WTC11 (cell line): ENCODE measurements around the gene SOX5. TPM values are rescaled to one million over a fixed set of nuclear protein-coding genes. Genes with fewer than 3 reads are reported as not detected.
"Not testable (repeated sequence)": the region's sequence is repeated elsewhere in the genome, so short reads cannot be mapped to it uniquely, and the experiment has no call there.

Experiments used
- ATAC-seq: fragments of 200-7000 bp; cut with Tn5 transposase; 2 replicates; pipeline ENCODE4 v1.10.0; 2021; ENCODE audit warnings: mild to moderate bottlenecking, moderate library complexity
- CTCF ChIA-PET: fragments of 300-600 bp; sonication (Branson Sonifier 250); formaldehyde crosslinking; loops from one replicate; lab custom pipeline; 2021; ENCODE audit warnings: antibody characterized with exemption; lab: Charles Lee
- POLR2A ChIA-PET: fragments of 350-600 bp; sonication (Branson Sonifier 250); formaldehyde crosslinking; loops from one replicate; lab custom pipeline; 2021; ENCODE audit warnings: antibody characterized with exemption; lab: Charles Lee
- DNase-seq: peaks from one replicate; pipeline ENCODE4 v3.0.0; 2021; ENCODE audit warnings: low spot score
- H3K27ac Mint-ChIP-seq: 2 replicates; pipeline ENCODE4 v1.8.0; 2021; ENCODE audit warnings: mixed read lengths
- H3K27me3 Mint-ChIP-seq: 2 replicates; pipeline ENCODE4 v1.8.0; 2021; ENCODE audit warnings: low read depth, mild to moderate bottlenecking, moderate library complexity, mixed read lengths
- H3K36me3 Mint-ChIP-seq: 2 replicates; pipeline ENCODE4 v1.8.0; 2021; ENCODE audit warnings: mixed read lengths
- H3K4me1 Mint-ChIP-seq: 2 replicates; pipeline ENCODE4 v1.8.0; 2022; ENCODE audit warnings: mixed read lengths
- H3K4me3 Mint-ChIP-seq: 2 replicates; pipeline ENCODE4 v1.8.0; 2021; ENCODE audit warnings: mild to moderate bottlenecking, moderate library complexity, mixed read lengths
- H3K9me3 Mint-ChIP-seq: 2 replicates; pipeline ENCODE4 v1.8.0; 2021; ENCODE audit warnings: mixed read lengths
- CREM ChIP-seq: sonication (generic); formaldehyde crosslinking; IDR thresholded peaks from 2 replicates; pipeline ENCODE4 v1.8.1; 2022; ENCODE audit warnings: mild to moderate bottlenecking, missing genetic modification reagents, moderate library complexity
- ELF4 ChIP-seq: sonication (generic); formaldehyde crosslinking; IDR thresholded peaks from 2 replicates; pipeline ENCODE4 v1.8.1; 2022; ENCODE audit warnings: low read depth, mild to moderate bottlenecking, moderate library complexity, missing genetic modification reagents
- HMGA2 ChIP-seq: fragments of 250-450 bp; sonication (Bioruptor Pico); IDR thresholded peaks from 2 replicates; pipeline ENCODE4 v1.4.0; 2021; ENCODE audit warnings: mild to moderate bottlenecking, moderate library complexity
- JAZF1 ChIP-seq: fragments of 250-450 bp; sonication (Bioruptor Pico); IDR thresholded peaks from 2 replicates; pipeline ENCODE4 v1.9.0; 2021; ENCODE audit warnings: moderate library complexity, mild to moderate bottlenecking, inconsistent platforms
- MYBL2 ChIP-seq: sonication (generic); formaldehyde crosslinking; IDR thresholded peaks from 2 replicates; pipeline ENCODE4 v1.8.1; 2023; ENCODE audit warnings: mild to moderate bottlenecking, moderate library complexity, missing genetic modification reagents
- NFYB ChIP-seq: sonication (generic); formaldehyde crosslinking; conservative IDR thresholded peaks from 2 replicates; pipeline ENCODE4 v1.8.0; 2022; ENCODE audit warnings: low read depth, missing genetic modification reagents
- OVOL2 ChIP-seq: fragments of 250-450 bp; sonication (Bioruptor Pico); IDR thresholded peaks from 2 replicates; pipeline ENCODE4 v1.9.0; 2021; ENCODE audit warnings: mild to moderate bottlenecking, borderline replicate concordance
- PRRX2 ChIP-seq: fragments of 250-450 bp; sonication (Bioruptor Pico); IDR thresholded peaks from 2 replicates; pipeline ENCODE4 v1.8.0; 2021; ENCODE audit warnings: mild to moderate bottlenecking
- ZNF138 ChIP-seq: sonication (generic); formaldehyde crosslinking; conservative IDR thresholded peaks from 2 replicates; pipeline ENCODE4 v1.8.1; 2022; ENCODE audit warnings: mild to moderate bottlenecking, moderate library complexity, missing genetic modification reagents
- ZNF317 ChIP-seq: sonication (generic); formaldehyde crosslinking; IDR thresholded peaks from 2 replicates; pipeline ENCODE4 v1.8.1; 2023; ENCODE audit warnings: low read depth, mild to moderate bottlenecking, moderate library complexity, missing genetic modification reagents, borderline replicate concordance
- ZNF671 ChIP-seq: fragments of 250-450 bp; sonication (Bioruptor Pico); IDR thresholded peaks from 2 replicates; pipeline ENCODE4 v1.8.0; 2021; ENCODE audit warnings: mild to moderate bottlenecking
- total RNA-seq: library from RNA; stranded (reverse); gene quantifications from 3 replicates; pipeline ENCODE4 v1.2.3, GENCODE V29; 2021
- TF ChIP-seq, protein P1 (sequence below): sonication (generic); formaldehyde crosslinking; IDR thresholded peaks from 2 replicates; pipeline ENCODE4 v1.8.1; 2023; ENCODE audit warnings: mild to moderate bottlenecking, missing genetic modification reagents
- TF ChIP-seq, protein P2 (sequence below): fragments of 250-450 bp; sonication (Bioruptor Pico); conservative IDR thresholded peaks from 2 replicates; pipeline ENCODE4 v1.9.0; 2021; ENCODE audit warnings: mild to moderate bottlenecking
- TF ChIP-seq, protein P3 (sequence below): sonication (generic); formaldehyde crosslinking; IDR thresholded peaks from 2 replicates; pipeline ENCODE4 v1.8.1; 2023; ENCODE audit warnings: mild to moderate bottlenecking, missing genetic modification reagents, borderline replicate concordance
- TF ChIP-seq, protein P4 (sequence below): sonication (generic); formaldehyde crosslinking; IDR thresholded peaks from 2 replicates; pipeline ENCODE4 v1.8.1; 2023; ENCODE audit warnings: mild to moderate bottlenecking, missing genetic modification reagents
- TF ChIP-seq, protein P5 (sequence below): fragments of 250-450 bp; sonication (Bioruptor Pico); IDR thresholded peaks from 2 replicates; pipeline ENCODE4 v1.8.0; 2021; ENCODE audit warnings: mild to moderate bottlenecking
- TF ChIP-seq, protein P6 (sequence below): fragments of 250-450 bp; sonication (Bioruptor Pico); IDR thresholded peaks from 2 replicates; pipeline ENCODE4 v1.9.0; 2021; ENCODE audit warnings: mild to moderate bottlenecking

Gene SOX5
- total RNA-seq, 1 experiment from 2014 or later, result 2.3 TPM

DNA sequence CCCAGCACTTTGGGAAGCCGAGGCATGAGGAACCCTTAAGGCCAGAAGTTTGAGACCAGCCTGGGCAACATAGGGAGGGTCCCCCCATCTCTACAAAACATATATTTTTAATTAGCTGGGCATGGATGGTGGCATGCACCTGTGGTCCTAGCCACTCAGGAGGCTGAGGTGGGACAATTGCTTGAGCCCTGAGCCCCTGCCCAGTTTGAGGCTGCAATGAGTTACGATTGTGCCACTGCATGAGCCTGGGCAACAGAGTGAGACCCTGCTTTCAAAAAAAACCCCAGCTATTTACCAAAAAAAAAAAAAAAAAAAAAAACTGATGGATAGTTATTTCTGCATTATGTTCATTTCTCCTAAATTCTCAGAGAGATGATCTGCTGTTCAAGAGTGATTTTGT lies 230.0 kb downstream of the SOX5 start (continued):
- TF ChIP-seq, protein P1, sequence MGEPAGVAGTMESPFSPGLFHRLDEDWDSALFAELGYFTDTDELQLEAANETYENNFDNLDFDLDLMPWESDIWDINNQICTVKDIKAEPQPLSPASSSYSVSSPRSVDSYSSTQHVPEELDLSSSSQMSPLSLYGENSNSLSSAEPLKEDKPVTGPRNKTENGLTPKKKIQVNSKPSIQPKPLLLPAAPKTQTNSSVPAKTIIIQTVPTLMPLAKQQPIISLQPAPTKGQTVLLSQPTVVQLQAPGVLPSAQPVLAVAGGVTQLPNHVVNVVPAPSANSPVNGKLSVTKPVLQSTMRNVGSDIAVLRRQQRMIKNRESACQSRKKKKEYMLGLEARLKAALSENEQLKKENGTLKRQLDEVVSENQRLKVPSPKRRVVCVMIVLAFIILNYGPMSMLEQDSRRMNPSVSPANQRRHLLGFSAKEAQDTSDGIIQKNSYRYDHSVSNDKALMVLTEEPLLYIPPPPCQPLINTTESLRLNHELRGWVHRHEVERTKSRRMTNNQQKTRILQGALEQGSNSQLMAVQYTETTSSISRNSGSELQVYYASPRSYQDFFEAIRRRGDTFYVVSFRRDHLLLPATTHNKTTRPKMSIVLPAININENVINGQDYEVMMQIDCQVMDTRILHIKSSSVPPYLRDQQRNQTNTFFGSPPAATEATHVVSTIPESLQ (CRISPR knock-in tag), result no peak
- no peak for TF ChIP-seq MYBL2 (CRISPR knock-in tag)
- no peak for TF ChIP-seq ZNF317 (CRISPR knock-in tag)
- TF ChIP-seq, protein P2, sequence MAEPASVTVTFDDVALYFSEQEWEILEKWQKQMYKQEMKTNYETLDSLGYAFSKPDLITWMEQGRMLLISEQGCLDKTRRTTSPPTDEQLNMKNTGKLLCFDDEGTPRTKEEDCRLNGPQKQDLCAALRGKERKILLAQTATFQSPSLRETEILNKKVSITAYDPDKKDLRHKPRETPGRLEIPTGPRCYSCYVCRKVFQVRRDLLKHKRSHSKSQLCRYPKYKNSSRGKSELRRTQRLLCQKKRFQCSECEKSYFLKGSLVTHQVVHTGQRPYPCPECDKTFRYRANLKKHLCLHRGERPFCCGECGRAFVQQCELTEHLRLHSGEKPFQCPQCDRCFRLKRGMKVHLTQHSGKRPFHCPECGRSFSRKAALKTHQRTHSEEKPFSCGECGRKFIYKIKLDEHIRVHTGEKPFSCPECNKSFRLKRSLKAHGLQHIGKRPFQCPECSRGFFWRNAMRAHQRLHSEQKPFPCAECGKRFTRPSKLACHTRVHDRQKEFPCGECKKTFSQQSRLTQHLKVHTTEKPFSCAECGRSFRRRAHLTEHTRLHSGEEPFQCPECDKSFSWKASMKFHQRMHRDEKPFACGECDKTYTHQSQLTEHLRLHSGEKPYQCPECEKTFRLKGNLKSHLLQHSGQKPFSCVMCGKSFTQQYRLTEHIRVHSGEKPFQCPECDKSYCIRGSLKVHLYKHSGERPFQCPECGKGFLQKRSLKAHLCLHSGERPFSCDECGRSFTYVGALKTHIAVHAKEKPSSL, result no peak
- no peak for TF ChIP-seq JAZF1 (CRISPR knock-in tag)
- no peak for TF ChIP-seq NFYB (CRISPR knock-in tag)
- TF ChIP-seq OVOL2 (CRISPR knock-in tag), result no peak

DNA sequence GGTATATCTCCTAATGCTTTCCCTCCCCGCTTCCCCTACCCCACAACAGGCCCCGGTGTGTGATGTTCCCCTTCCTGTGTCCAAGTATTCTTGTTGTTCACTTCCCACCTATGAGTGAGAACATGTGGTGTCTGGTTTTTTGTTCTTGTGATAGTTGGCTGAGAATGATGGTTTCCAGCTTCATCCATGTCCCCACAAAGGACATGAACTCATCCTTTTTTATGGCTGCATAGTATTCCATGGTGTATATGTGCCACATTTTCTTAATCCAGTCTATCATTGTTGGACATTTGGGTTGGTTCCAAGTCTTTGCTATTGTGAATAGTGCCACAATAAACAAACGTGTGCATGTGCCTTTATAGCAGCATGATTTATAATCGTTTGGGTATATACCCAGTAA lies 239.1 kb downstream of the SOX5 start:
- H3K9me3 Mint-ChIP-seq, ATAC-seq, H3K4me1 Mint-ChIP-seq, H3K4me3 Mint-ChIP-seq, H3K27me3 Mint-ChIP-seq, H3K36me3 Mint-ChIP-seq, H3K27ac Mint-ChIP-seq, DNase-seq, POLR2A ChIA-PET, CTCF ChIA-PET: not testable (repeated sequence)

DNA sequence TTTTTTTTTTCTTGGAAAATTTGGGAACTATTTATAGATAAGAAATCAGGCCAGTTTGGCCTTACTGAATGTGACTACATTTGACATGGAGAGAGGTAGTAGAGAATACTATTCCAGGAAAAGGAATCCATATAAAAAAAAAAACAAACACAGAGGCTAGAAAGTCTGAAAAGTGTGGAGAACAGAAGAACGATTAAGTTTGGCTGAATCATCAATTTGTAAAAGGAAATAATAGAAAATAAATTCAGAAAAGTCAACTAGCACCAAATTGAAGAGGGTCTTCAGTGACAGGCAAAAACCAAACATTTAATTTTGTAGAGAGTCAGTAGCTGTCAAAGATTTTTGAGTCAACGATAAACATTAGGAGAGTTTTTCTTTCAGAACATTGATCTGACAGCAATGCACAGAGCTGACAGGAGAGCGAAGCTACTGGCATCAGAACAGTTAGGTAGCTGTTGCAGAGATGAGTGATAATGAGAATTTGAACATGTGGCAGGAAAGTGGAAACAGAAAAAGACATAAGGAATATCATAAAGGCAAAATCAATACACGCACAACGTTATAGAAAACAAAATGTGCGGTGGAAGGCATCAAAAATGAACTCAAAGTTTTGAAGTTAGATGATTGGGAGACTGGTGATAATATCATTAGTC lies 241.2 kb downstream of the SOX5 start:
- ChIA-PET POLR2A (no interaction called here), CTCF (no interaction called here)
- TF ChIP-seq ELF4 (CRISPR knock-in tag) (no peak), CREM (no peak), ZNF317 (CRISPR knock-in tag) (no peak), HMGA2 (CRISPR knock-in tag) (no peak), PRRX2 (no peak), ZNF138 (CRISPR knock-in tag) (no peak), ZNF671 (no peak)
- TF ChIP-seq, protein P3, sequence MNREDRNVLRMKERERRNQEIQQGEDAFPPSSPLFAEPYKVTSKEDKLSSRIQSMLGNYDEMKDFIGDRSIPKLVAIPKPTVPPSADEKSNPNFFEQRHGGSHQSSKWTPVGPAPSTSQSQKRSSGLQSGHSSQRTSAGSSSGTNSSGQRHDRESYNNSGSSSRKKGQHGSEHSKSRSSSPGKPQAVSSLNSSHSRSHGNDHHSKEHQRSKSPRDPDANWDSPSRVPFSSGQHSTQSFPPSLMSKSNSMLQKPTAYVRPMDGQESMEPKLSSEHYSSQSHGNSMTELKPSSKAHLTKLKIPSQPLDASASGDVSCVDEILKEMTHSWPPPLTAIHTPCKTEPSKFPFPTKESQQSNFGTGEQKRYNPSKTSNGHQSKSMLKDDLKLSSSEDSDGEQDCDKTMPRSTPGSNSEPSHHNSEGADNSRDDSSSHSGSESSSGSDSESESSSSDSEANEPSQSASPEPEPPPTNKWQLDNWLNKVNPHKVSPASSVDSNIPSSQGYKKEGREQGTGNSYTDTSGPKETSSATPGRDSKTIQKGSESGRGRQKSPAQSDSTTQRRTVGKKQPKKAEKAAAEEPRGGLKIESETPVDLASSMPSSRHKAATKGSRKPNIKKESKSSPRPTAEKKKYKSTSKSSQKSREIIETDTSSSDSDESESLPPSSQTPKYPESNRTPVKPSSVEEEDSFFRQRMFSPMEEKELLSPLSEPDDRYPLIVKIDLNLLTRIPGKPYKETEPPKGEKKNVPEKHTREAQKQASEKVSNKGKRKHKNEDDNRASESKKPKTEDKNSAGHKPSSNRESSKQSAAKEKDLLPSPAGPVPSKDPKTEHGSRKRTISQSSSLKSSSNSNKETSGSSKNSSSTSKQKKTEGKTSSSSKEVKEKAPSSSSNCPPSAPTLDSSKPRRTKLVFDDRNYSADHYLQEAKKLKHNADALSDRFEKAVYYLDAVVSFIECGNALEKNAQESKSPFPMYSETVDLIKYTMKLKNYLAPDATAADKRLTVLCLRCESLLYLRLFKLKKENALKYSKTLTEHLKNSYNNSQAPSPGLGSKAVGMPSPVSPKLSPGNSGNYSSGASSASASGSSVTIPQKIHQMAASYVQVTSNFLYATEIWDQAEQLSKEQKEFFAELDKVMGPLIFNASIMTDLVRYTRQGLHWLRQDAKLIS, result no peak
- TF ChIP-seq, protein P4, sequence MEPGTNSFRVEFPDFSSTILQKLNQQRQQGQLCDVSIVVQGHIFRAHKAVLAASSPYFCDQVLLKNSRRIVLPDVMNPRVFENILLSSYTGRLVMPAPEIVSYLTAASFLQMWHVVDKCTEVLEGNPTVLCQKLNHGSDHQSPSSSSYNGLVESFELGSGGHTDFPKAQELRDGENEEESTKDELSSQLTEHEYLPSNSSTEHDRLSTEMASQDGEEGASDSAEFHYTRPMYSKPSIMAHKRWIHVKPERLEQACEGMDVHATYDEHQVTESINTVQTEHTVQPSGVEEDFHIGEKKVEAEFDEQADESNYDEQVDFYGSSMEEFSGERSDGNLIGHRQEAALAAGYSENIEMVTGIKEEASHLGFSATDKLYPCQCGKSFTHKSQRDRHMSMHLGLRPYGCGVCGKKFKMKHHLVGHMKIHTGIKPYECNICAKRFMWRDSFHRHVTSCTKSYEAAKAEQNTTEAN, result no peak
- TF ChIP-seq, protein P5, sequence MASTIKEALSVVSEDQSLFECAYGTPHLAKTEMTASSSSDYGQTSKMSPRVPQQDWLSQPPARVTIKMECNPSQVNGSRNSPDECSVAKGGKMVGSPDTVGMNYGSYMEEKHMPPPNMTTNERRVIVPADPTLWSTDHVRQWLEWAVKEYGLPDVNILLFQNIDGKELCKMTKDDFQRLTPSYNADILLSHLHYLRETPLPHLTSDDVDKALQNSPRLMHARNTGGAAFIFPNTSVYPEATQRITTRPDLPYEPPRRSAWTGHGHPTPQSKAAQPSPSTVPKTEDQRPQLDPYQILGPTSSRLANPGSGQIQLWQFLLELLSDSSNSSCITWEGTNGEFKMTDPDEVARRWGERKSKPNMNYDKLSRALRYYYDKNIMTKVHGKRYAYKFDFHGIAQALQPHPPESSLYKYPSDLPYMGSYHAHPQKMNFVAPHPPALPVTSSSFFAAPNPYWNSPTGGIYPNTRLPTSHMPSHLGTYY (CRISPR knock-in tag), result no peak
- TF ChIP-seq, protein P6, sequence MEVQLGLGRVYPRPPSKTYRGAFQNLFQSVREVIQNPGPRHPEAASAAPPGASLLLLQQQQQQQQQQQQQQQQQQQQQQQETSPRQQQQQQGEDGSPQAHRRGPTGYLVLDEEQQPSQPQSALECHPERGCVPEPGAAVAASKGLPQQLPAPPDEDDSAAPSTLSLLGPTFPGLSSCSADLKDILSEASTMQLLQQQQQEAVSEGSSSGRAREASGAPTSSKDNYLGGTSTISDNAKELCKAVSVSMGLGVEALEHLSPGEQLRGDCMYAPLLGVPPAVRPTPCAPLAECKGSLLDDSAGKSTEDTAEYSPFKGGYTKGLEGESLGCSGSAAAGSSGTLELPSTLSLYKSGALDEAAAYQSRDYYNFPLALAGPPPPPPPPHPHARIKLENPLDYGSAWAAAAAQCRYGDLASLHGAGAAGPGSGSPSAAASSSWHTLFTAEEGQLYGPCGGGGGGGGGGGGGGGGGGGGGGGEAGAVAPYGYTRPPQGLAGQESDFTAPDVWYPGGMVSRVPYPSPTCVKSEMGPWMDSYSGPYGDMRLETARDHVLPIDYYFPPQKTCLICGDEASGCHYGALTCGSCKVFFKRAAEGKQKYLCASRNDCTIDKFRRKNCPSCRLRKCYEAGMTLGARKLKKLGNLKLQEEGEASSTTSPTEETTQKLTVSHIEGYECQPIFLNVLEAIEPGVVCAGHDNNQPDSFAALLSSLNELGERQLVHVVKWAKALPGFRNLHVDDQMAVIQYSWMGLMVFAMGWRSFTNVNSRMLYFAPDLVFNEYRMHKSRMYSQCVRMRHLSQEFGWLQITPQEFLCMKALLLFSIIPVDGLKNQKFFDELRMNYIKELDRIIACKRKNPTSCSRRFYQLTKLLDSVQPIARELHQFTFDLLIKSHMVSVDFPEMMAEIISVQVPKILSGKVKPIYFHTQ (CRISPR knock-in tag), result no peak
- DNase-seq, result no peak
- Mint-ChIP-seq H3K36me3 (no peaks in the 10 kb centered on the region), H3K27me3 (no peaks in the 10 kb centered on the region), H3K9me3 (peaks cover 5% of the 10 kb centered on the region; the same call in 1 of the 2 replicates), H3K4me1 (peaks cover 17% of the 10 kb centered on the region), H3K4me3 (no peak overlapping the region), H3K27ac (no peak overlapping the region)
- no peak for ATAC-seq
